Measurements from ENCODE around the gene YWHAE.
"Not testable (repeated sequence)": the region's sequence is repeated elsewhere in the genome, so short reads cannot be mapped to it uniquely, and the experiment has no call there.

Gene YWHAE

DNA sequence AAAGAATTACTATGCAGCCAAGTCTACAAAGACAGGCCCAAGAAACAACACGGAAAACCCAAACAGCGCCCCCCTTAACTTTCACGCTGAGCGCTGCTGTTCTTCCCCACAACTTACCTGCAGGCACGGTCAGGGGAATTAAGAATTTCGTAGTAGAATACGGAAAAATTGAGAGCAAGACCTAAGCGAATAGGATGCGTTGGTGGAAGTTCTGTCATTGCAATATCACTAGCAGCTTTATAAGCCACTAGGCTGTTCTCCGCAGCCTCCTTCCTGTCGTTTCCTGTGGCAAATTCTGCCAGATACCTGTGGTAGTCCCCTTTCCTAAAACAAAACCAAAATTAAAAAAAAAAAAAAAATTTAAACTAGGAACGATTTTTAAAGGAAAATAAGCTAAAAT, 39.0 kb downstream of the YWHAE start:
- Histone ChIP-seq H3K36me3 (peaks cover 33% of the 10 kb centered on the region), H3K4me1 (no peaks in the 10 kb centered on the region)

DNA sequence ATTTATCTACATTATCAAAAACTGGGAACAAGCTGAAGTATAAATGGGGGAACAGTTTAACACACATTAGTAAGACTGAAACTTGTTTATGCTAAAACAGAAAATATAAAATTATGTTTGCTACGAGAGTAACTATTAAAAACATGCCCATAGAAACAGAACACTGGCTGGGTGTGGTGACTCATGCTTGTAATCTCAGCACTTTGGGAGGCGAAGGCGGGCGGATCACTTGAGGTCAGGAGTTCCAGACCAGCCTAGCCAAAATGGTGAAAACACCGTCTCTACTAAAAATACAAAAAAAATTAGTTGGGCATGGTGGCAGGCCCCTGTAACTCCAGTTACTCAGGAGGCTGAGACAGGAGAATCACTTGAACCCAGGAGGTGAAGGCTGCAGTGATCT, 39.7 kb downstream of the YWHAE start:
- H3K4me3 ChIP-seq (ENCODE audit: low read depth, low read length); H3K27me3 ChIP-seq; H3K4me1 ChIP-seq; DNase-seq; H3K9me3 ChIP-seq: not testable (repeated sequence)
- peaks cover 35% of the 10 kb centered on the region for H3K36me3 ChIP-seq

More for the DNA sequence above, 39.0 kb downstream of the YWHAE start:
- Histone ChIP-seq H3K9me3 (no peaks in the 10 kb centered on the region), H3K4me3 (ENCODE audit: low read depth, low read length) (no peak overlapping the region), H3K27me3 (no peaks in the 10 kb centered on the region)
- TF ChIP-seq, protein P1, sequence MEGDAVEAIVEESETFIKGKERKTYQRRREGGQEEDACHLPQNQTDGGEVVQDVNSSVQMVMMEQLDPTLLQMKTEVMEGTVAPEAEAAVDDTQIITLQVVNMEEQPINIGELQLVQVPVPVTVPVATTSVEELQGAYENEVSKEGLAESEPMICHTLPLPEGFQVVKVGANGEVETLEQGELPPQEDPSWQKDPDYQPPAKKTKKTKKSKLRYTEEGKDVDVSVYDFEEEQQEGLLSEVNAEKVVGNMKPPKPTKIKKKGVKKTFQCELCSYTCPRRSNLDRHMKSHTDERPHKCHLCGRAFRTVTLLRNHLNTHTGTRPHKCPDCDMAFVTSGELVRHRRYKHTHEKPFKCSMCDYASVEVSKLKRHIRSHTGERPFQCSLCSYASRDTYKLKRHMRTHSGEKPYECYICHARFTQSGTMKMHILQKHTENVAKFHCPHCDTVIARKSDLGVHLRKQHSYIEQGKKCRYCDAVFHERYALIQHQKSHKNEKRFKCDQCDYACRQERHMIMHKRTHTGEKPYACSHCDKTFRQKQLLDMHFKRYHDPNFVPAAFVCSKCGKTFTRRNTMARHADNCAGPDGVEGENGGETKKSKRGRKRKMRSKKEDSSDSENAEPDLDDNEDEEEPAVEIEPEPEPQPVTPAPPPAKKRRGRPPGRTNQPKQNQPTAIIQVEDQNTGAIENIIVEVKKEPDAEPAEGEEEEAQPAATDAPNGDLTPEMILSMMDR (IDR thresholded peaks at IDR 0.05; ENCODE audit: low read depth, low read length), result no peak
- no peak for DNase-seq

DNA sequence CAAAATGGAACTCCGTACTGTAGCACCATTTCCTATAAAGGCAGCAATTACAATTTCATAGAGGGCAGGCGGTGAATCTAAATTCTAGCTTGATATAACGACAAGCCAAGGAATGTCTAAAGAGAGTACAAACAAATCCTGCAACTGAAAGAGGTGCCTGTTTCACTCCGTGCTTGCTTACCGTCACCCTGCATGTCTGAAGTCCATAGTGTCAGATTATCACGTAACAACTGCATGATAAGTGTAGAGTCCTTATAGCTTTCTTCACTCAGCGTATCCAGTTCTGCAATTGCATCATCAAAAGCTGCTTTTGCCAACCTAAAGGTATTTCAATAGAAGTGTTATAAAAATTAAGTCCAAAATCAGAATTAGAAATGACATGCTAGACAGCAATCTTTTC, 46.0 kb downstream of the YWHAE start:
- DNase-seq, result no peak
- no peaks in the 10 kb centered on the region for H3K9me3 ChIP-seq
- TF ChIP-seq, protein P1 (IDR thresholded peaks at IDR 0.05; ENCODE audit: low read depth, low read length), result no peak
- H3K36me3 ChIP-seq, result peaks cover 31% of the 10 kb centered on the region
- no peak overlapping the region for H3K4me3 ChIP-seq (ENCODE audit: low read depth, low read length)
- H3K4me1 ChIP-seq, result no peaks in the 10 kb centered on the region
- no peaks in the 10 kb centered on the region for H3K27me3 ChIP-seq

DNA sequence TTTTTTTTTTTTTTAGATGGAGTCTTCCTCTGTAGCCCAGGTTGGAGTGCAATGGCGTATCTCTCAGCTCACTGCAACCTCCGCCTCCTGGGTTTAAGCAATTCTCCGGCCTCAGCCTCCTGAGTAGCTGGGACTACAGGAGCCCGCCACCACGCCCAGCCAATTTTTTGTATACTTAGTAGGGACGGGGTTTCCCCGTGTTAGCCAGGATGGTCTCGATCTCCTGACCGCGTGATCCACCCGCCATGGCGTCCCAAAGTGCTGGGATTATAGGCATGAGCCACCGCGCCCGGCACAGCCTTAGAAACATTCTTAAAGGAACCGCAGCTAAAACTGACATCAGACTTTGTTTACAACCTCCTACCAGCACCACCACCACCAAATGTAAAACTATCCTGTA, 47.5 kb downstream of the YWHAE start:
- not testable (repeated sequence) for H3K4me3 ChIP-seq (ENCODE audit: low read depth, low read length); DNase-seq; H3K9me3 ChIP-seq; H3K4me1 ChIP-seq; H3K27me3 ChIP-seq
- H3K36me3 ChIP-seq, result peaks cover 36% of the 10 kb centered on the region

DNA sequence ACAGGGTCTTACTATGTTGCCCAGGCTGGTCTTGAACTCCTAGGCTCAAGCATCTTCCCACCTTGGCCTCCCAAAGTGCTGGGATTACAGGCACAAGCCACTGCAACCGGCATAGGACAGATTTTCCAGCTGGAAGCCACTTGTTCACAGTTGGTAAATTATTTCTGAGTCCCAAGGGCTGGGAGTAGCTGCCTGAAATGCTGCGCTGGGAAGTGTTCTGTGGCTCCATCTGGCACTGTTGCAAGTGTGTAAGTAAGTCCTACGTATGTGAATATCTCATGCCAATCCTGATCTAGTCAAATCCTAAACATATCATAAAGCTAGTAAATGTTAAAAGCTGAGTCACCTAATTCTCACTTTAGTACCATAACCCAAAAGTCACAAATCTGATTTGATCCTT, 48.1 kb downstream of the YWHAE start:
- H3K4me1 ChIP-seq, result no peaks in the 10 kb centered on the region
- peaks cover 36% of the 10 kb centered on the region for H3K36me3 ChIP-seq
- no peak for DNase-seq
- H3K4me3 ChIP-seq (ENCODE audit: low read depth, low read length), result no peak overlapping the region
- TF ChIP-seq, protein P1 (IDR thresholded peaks at IDR 0.05; ENCODE audit: low read depth, low read length), result no peak
- H3K9me3 ChIP-seq, result no peaks in the 10 kb centered on the region
- H3K27me3 ChIP-seq, result no peaks in the 10 kb centered on the region

DNA sequence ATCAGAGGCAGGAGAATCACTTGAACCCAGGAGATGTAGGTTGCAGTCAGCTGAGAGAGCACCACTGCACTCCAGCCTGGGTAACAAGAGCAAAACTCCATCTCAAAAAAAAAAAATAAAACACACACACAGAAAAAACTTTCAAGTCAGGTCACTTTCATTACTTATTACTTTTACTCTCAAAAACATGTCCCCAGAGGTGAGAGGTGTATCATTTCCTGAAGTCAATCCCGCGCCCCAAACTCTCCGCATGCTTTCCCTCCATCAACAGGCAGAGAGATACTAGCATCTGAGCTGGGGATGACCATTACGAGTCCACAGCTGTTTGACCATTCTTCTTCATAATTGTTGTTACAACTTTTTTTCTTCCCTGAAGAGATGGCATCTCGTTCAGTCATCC, 48.7 kb downstream of the YWHAE start:
- DNase-seq, result no peak
- Histone ChIP-seq H3K36me3 (peaks cover 33% of the 10 kb centered on the region), H3K27me3 (no peaks in the 10 kb centered on the region), H3K4me3 (ENCODE audit: low read depth, low read length) (no peak overlapping the region), H3K9me3 (no peaks in the 10 kb centered on the region), H3K4me1 (no peaks in the 10 kb centered on the region)
- TF ChIP-seq, protein P1 (IDR thresholded peaks at IDR 0.05; ENCODE audit: low read depth, low read length), result no peak

DNA sequence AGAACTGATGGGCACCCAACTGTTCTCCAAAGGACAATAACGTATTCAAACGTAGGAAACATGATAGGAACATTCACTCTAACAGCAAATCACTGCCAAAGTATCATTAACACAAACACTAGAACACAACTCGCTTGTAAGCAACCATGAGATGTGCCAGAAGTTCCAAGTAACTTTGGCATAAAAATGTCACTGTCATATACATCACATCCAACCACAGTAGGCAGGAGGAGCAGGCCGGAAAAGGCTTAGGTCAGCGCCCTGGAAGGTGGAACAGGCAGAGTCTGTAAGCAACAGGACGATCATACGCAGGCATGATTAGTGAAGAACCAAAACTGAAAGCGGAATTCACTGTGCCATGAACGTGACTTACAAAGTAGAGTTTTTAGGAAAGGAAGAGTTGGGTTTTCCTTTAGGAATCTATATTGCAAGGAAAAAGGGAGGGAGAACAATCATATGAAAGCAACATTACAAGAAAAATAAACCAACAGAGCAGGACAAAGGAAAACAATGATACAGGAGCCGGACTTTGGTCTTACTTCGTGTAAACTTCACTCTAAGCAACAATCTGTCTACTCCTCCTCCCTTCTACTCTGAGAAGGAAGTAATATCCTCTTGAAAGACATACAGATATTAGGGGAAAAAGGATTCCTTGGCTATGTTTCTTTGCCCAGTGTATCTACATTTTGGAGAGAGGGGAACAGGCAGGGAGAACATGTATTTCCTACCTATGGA, 52.3 kb downstream of the YWHAE start:
- H3K27me3 ChIP-seq, result no peaks in the 10 kb centered on the region
- no peaks in the 10 kb centered on the region for H3K4me1 ChIP-seq
- no peaks in the 10 kb centered on the region for H3K9me3 ChIP-seq
- no peak overlapping the region for H3K4me3 ChIP-seq (ENCODE audit: low read depth, low read length)
- H3K36me3 ChIP-seq, result peaks cover 32% of the 10 kb centered on the region
- TF ChIP-seq, protein P1 (IDR thresholded peaks at IDR 0.05; ENCODE audit: low read depth, low read length), result no peak
- DNase-seq, result no peak

Data from BE2C (cell line).